Spinal cord (tissue), 10 donors: ENCODE data around the gene CCDC39. TPM values are rescaled to one million over a fixed set of nuclear protein-coding genes. Genes with fewer than 3 reads are reported as not detected.

Experiments used
- DNase-seq, 6 donors: peaks; one replicate each; pipeline versions ENCODE4 v3.0.0 to v3.0.0-alpha.2; 2013 to 2015; ENCODE audit warnings: low spot score in 6 of 6, low read depth in 4 of 6
- H3K27ac ChIP-seq: one replicate; pipeline ENCODE4 v1.5.1; 2013; ENCODE audit warnings: low read depth, low read length, control low read depth
- H3K27me3 ChIP-seq: one replicate; pipeline ENCODE4 v1.6.1; 2013; ENCODE audit warnings: low read length; ENCODE audit not compliant: control insufficient read depth, insufficient read depth
- H3K36me3 ChIP-seq: one replicate; pipeline ENCODE4 v1.6.1; 2013; ENCODE audit warnings: low read length; ENCODE audit not compliant: control insufficient read depth, insufficient read depth
- H3K4me1 ChIP-seq: one replicate; pipeline ENCODE4 v1.6.1; 2013; ENCODE audit warnings: low read length; ENCODE audit not compliant: control insufficient read depth, insufficient read depth
- H3K4me3 ChIP-seq: one replicate; pipeline ENCODE4 v1.5.1; 2013; ENCODE audit warnings: low read depth, low read length, control low read depth
- H3K9me3 ChIP-seq: one replicate; pipeline ENCODE4 v1.6.1; 2013; ENCODE audit warnings: low read length; ENCODE audit not compliant: control insufficient read depth, insufficient read depth
- WGBS: methylation state at CpG from one replicate; pipeline ENCODE4 v1.1.5; 2013; ENCODE audit warnings: missing lambda C conversion rate; ENCODE audit not compliant: insufficient coverage; 5-methylcytosine and 5-hydroxymethylcytosine counted together
- polyA plus RNA-seq, 2 donors: library from polyadenylated mRNA; unstranded; fragments of 120-200 nt; gene quantifications; one replicate each; pipeline ENCODE4 v1.2.1, GENCODE V29; 2013; ENCODE audit not compliant: insufficient read length in 2 of 2
- small RNA-seq: library from RNA; depleted of rRNA; stranded (forward); fragments of <200 nt; gene quantifications from one replicate; pipeline ENCODE3, GENCODE V24; 2014; ENCODE audit warnings: low replicate concordance
- total RNA-seq, 2 donors: library from RNA; depleted of rRNA in 1 of 2; stranded (reverse); fragments of 120-200 nt in 1 of 2; fragments of >200 nt in 1 of 2; gene quantifications; one replicate each; pipeline versions ENCODE4 v1.2.3 to v1.2.4, GENCODE V29; 2013 to 2014
- donor health status: healthy.

CCDC39 gene
- total and polyA plus RNA-seq, 4 donors: 2.2 to 8.4 (median 6.7) TPM

- no peaks in the 10 kb centered on the region for H3K27me3 ChIP-seq
- no peaks in the 10 kb centered on the region for H3K36me3 ChIP-seq
- peak in 1 of 6 donors; percentile 16 for DNase-seq
- no peaks in the 10 kb centered on the region for H3K4me1 ChIP-seq
- no peak overlapping the region for H3K4me3 ChIP-seq
- WGBS: 95% methylated on average over 5 of the region's 6 CpGs
- no peaks in the 10 kb centered on the region for H3K9me3 ChIP-seq
- H3K27ac ChIP-seq: no peak overlapping the region
These were observed 107.3 kb downstream of the CCDC39 start for GRCh38 chr3:180571831-180572598.

DNA sequence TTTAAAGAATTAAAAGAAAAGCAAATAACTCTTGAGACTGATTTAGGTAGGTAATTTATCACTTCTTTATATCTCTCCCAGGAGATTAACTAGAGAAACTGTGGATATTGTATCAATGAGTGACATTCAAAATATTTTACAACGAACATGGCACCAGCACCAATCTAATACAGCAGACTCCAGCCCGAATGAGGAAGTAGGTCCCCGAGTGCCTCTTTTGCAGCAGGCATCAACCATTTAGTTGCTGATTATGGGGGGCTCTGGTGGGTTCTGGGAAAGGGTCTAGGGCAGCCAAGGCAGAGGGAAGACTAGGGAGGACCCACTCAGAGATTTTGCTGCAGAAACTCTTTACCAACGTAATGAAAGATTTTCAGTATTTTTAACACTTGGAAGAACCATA lies 109.1 kb downstream of the CCDC39 start:
- H3K4me1 ChIP-seq: no peaks in the 10 kb centered on the region
- H3K36me3 ChIP-seq: no peaks in the 10 kb centered on the region
- no peak for DNase-seq
- H3K27me3 ChIP-seq: no peaks in the 10 kb centered on the region
- H3K27ac ChIP-seq: no peak overlapping the region
- WGBS: no CpG with 5 or more reads among the region's 4 CpGs
- no peak overlapping the region for H3K4me3 ChIP-seq
- no peaks in the 10 kb centered on the region for H3K9me3 ChIP-seq

GRCh38 chr3:180564676-180565075 lies 114.6 kb downstream of the CCDC39 start:
- no peaks in the 10 kb centered on the region for H3K36me3 ChIP-seq
- no peak for DNase-seq
- no peaks in the 10 kb centered on the region for H3K9me3 ChIP-seq
- no peaks in the 10 kb centered on the region for H3K27me3 ChIP-seq
- no peaks in the 10 kb centered on the region for H3K4me1 ChIP-seq
- 72% methylated on average over 2 of the region's 2 CpGs for WGBS
- no peak overlapping the region for H3K4me3 ChIP-seq
- H3K27ac ChIP-seq: no peak overlapping the region

Small RNA genes within 50 kb of the gene (small RNA-seq; reads per million reads assigned to genes)
- gene AC068298.1 (not detected), gene RNU6-486P (not detected)

Other genes starting within 250 kb of the CCDC39 start
- gene TTC14, start 77.3 kb downstream of the CCDC39 start, total RNA-seq: 10 to 100 TPM; 58.3 to 60.2 TPM
- 10 to 100 TPM; 96.0 to 96.4 TPM for gene TTC14, start 77.3 kb downstream of the CCDC39 start, polyA plus RNA-seq
- 100 to 1,000 TPM; 146 to 188 TPM for gene FXR1, start 233.2 kb upstream of the CCDC39 start, total RNA-seq
- 100 to 1,000 TPM; 136 to 137 TPM for gene FXR1, start 233.2 kb upstream of the CCDC39 start, polyA plus RNA-seq